Tibial artery (tissue), 4 donors: ENCODE measurements around the gene CERK.

Experiments
- DNase-seq, 2 donors: peaks; one replicate each; pipeline ENCODE4 v3.0.0-alpha.2; 2019
- H3K27ac ChIP-seq, 2 donors: fragments of 200-600 bp; sonication (generic) in 1 of 2; 1 replicate in 1 of 2; 2 replicates in 1 of 2; pipeline ENCODE4 v1.5.1; 2018 to 2019; ENCODE audit warnings: mild to moderate bottlenecking in 1 of 2
- H3K27me3 ChIP-seq, 2 donors: fragments of 200-600 bp; sonication (generic) in 1 of 2; one replicate each; pipeline versions ENCODE4 v1.5.1 to v1.6.0; 2016 to 2019
- H3K36me3 ChIP-seq, 3 donors: fragments of 200-600 bp; sonication (generic) in 2 of 3; one replicate each; pipeline ENCODE4 v1.5.1; 2016 to 2019; ENCODE audit warnings: mild to moderate bottlenecking in 2 of 3
- H3K4me1 ChIP-seq, 4 donors: fragments of 200-600 bp; sonication (generic) in 2 of 4; 1 replicate in 3 of 4; 2 replicates in 1 of 4; pipeline ENCODE4 v1.5.1; 2016 to 2019
- H3K4me3 ChIP-seq, 2 donors: fragments of 200-600 bp; sonication (generic) in 1 of 2; 1 replicate in 1 of 2; 2 replicates in 1 of 2; pipeline ENCODE4 v1.5.1; 2018 to 2019; ENCODE audit warnings: mild to moderate bottlenecking in 2 of 2
- H3K9me3 ChIP-seq, 3 donors: fragments of 200-600 bp; sonication (generic) in 1 of 3; one replicate each; pipeline ENCODE4 v1.5.1; 2016 to 2019
- CTCF ChIP-seq, 2 experiments: fragments of 200-600 bp in 1 of 2; fragments of 450-650 bp in 1 of 2; IDR thresholded peaks; one replicate each; pipeline ENCODE4 v1.5.1; 2017 to 2019; ENCODE audit warnings: antibody characterized with exemption in 2 of 2, mild to moderate bottlenecking in 1 of 2, moderate library complexity in 1 of 2
- intact Hi-C: fragments of 100-400 bp; cut with DNase I; formaldehyde crosslinking; loops from one replicate; pipeline ENCODE4 v1.15.0; 2023; ENCODE audit warnings: low total_unique reads

The CERK gene

GRCh38 chr22:46769191-46769675, 31.2 kb upstream of the CERK start:
- Histone ChIP-seq H3K27me3 (no peaks in the 10 kb centered on the region), H3K27ac (peak overlapping the region in 1 of 2 donors; percentile 18), H3K36me3 (peaks cover 0 to 5% (median 0%) of the 10 kb centered on the region in 3 donors), H3K4me1 (peaks cover 0 to 61% (median 19%) of the 10 kb centered on the region in 4 donors), H3K9me3 (no peaks in the 10 kb centered on the region), H3K4me3 (no peak overlapping the region)
- no peak for TF ChIP-seq CTCF (IDR thresholded peaks at IDR 0.05)
- intact Hi-C loops, result no loop called here
- DNase-seq, result no peak

GRCh38 chr22:46767249-46767985, 29.4 kb upstream of the CERK start:
- Histone ChIP-seq H3K4me1 (peaks cover 0 to 66% (median 18%) of the 10 kb centered on the region in 4 donors), H3K27ac (no peak overlapping the region), H3K9me3 (no peaks in the 10 kb centered on the region), H3K4me3 (no peak overlapping the region), H3K36me3 (peaks cover 0 to 5% (median 0%) of the 10 kb centered on the region in 3 donors), H3K27me3 (no peaks in the 10 kb centered on the region)
- intact Hi-C loops, result no loop called here
- no peak for TF ChIP-seq CTCF (IDR thresholded peaks at IDR 0.05)
- DNase-seq, result no peak

- TF ChIP-seq CTCF (IDR thresholded peaks at IDR 0.05), result no peak
- intact Hi-C loops, result no loop called here
- Histone ChIP-seq H3K36me3 (peaks cover 0 to 5% (median 0%) of the 10 kb centered on the region in 3 donors), H3K27ac (no peak overlapping the region), H3K4me1 (peaks cover 0 to 68% (median 21%) of the 10 kb centered on the region in 4 donors), H3K9me3 (no peaks in the 10 kb centered on the region), H3K4me3 (no peak overlapping the region), H3K27me3 (no peaks in the 10 kb centered on the region)
- no peak for DNase-seq
These were observed 28.6 kb upstream of the CERK start for GRCh38 chr22:46766611-46767010.

GRCh38 chr22:46764779-46765485, 26.9 kb upstream of the CERK start:
- intact Hi-C loops, result no loop called here
- H3K4me1 ChIP-seq, result peaks cover 0 to 71% (median 27%) of the 10 kb centered on the region in 4 donors

GRCh38 chr22:46764140-46764680, 26.2 kb upstream of the CERK start:
- no peak overlapping the region for H3K4me3 ChIP-seq
- H3K27ac ChIP-seq, result peak overlapping the region in 1 of 2 donors; percentile 97
- no peak for TF ChIP-seq CTCF (IDR thresholded peaks at IDR 0.05)
- no peak for DNase-seq
- no peaks in the 10 kb centered on the region for H3K36me3 ChIP-seq
- no peaks in the 10 kb centered on the region for H3K27me3 ChIP-seq
- intact Hi-C loops, result no loop called here
- peaks cover 0 to 64% (median 27%) of the 10 kb centered on the region in 4 donors for H3K4me1 ChIP-seq
- H3K9me3 ChIP-seq, result no peaks in the 10 kb centered on the region

More at GRCh38 chr22:46764779-46765485, 26.9 kb upstream of the CERK start:
- Histone ChIP-seq H3K4me3 (no peak overlapping the region), H3K27ac (no peak overlapping the region), H3K36me3 (no peaks in the 10 kb centered on the region), H3K27me3 (no peaks in the 10 kb centered on the region), H3K9me3 (no peaks in the 10 kb centered on the region)
- DNase-seq, result no peak
- no peak for TF ChIP-seq CTCF (IDR thresholded peaks at IDR 0.05)
